Measurements from ENCODE around the gene GPM6B. TPM values are rescaled to one million over a fixed set of nuclear protein-coding genes. Genes with fewer than 3 reads are reported as not detected.

GPM6B gene
- total RNA-seq: 0.08 and 0.19 TPM in 2 replicates

DNA sequence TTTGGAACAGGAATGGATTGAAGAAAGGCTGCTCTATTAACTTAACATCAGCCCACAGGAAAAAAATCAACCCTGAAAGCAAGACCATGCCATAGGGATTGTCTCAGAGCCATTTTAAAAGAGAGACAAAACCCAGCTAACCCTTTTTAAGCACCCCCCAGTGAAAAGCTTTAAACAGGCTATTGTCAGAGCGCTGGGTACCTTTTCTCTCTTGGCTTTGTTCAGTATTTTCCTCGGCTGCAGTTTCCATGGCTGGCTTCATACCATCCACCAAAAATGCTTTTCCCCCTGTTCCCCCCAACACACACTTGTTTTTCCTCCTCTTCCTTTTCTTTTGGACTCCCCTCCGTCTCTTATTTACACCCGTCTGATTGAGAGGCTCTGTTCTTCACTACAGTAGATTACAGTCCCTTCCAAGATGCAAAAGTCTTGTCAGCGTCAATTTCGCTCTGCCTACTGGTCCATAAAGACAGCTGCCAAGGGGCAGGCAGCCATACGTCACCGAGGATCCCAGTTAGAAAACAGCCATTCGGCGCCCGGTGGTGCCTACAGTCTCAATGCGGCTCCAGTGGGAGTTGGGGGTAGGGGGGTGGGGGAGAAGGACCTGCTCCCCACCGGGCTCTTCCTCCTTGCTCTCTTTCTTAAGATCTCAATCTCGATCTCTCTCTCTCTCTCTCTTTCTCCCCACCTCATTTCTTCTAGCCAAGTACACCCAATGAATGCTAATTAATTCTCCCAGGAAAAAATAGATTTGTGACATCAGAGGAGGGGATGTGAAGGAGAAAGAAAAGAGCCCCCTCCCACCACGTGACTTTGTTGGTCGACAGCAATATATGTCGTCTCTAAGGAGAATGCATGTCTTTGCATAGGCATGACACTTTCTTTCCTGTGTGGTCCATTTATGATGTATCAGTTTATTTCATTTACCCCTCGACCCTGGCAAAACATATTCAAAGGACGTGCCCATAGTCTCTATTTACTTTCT, at the start of gene GPM6B:
Gene GPM6B, minus strand, starts transcription at position 451 of the 985 bp plus-strand sequence. Its CDS starts 189 bp downstream, at position 262.

GRCh38 chrX:13734278-13735172, 82.4 kb downstream of the GPM6B start, which contains the start of the genes OFD1 and TRAPPC2:
TSS of gene OFD1 (plus strand) at chrX:13734748. CDS start at chrX:13735072, 324 bp downstream.
TSS of gene TRAPPC2 (minus strand) at chrX:13734620. CDS start at chrX:13719963, 14,657 bp downstream.

Other genes with a start within 250 kb of the GPM6B start
- gene EGFL6, start 247.5 kb downstream of the GPM6B start, total RNA-seq: not detected in 2 replicates
- 1.3 TPM in 2 replicates for gene TCEANC, start 164.0 kb downstream of the GPM6B start, total RNA-seq
- gene RAB9A, start 128.0 kb downstream of the GPM6B start, total RNA-seq: 32.8 and 39.9 TPM in 2 replicates
- 7.5 and 9.2 TPM in 2 replicates for gene TRAPPC2, start 82.5 kb downstream of the GPM6B start, total RNA-seq
- gene OFD1, start 82.3 kb downstream of the GPM6B start, total RNA-seq: 6.6 and 11.6 TPM in 2 replicates
- 10.4 and 19.8 TPM in 2 replicates for gene GEMIN8, start 212.8 kb upstream of the GPM6B start, total RNA-seq